Fibroblast of pulmonary artery (primary cell): ENCODE results near the gene PRDM16.

Experiments used
- DNase-seq: peaks from one replicate; pipeline ENCODE4 v3.0.0-alpha.2; 2010; ENCODE audit warnings: low read depth
- H3K4me3 ChIP-seq: replicated peaks from 2 replicates; pipeline ENCODE4 v1.5.1; 2011; ENCODE audit warnings: low read depth, mild to moderate bottlenecking, control low read depth, low read length, moderate library complexity
- TF ChIP-seq, protein P1 (sequence below): IDR thresholded peaks from 2 replicates; pipeline ENCODE4 v1.5.1; 2011; ENCODE audit warnings: mild to moderate bottlenecking, control low read depth, low read length, inconsistent platforms; ENCODE audit errors: missing control alignments

PRDM16 gene

DNA sequence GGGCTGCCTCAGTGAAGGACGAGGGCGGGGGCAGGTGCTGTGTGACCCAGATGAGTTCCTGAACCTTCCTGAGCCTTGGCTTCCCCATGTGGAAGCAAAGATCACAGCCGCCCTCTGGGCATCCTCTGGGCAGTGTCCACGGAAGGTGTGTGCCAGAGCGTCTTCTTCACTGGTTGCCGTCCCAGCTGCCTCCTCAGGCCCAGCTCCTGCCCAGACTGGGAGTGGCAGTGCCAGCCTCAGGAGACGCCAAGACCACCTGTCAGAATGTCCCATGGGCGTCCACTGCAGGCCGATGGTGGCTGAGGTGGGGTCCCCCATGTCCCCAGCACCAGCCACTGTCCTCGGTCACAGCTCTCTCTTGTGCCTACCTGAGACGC is 395.6 kb downstream of the PRDM16 start:
- H3K4me3 ChIP-seq, result no peak overlapping the region
- TF ChIP-seq, protein P1, sequence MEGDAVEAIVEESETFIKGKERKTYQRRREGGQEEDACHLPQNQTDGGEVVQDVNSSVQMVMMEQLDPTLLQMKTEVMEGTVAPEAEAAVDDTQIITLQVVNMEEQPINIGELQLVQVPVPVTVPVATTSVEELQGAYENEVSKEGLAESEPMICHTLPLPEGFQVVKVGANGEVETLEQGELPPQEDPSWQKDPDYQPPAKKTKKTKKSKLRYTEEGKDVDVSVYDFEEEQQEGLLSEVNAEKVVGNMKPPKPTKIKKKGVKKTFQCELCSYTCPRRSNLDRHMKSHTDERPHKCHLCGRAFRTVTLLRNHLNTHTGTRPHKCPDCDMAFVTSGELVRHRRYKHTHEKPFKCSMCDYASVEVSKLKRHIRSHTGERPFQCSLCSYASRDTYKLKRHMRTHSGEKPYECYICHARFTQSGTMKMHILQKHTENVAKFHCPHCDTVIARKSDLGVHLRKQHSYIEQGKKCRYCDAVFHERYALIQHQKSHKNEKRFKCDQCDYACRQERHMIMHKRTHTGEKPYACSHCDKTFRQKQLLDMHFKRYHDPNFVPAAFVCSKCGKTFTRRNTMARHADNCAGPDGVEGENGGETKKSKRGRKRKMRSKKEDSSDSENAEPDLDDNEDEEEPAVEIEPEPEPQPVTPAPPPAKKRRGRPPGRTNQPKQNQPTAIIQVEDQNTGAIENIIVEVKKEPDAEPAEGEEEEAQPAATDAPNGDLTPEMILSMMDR, result no peak
- no peak for DNase-seq

DNA sequence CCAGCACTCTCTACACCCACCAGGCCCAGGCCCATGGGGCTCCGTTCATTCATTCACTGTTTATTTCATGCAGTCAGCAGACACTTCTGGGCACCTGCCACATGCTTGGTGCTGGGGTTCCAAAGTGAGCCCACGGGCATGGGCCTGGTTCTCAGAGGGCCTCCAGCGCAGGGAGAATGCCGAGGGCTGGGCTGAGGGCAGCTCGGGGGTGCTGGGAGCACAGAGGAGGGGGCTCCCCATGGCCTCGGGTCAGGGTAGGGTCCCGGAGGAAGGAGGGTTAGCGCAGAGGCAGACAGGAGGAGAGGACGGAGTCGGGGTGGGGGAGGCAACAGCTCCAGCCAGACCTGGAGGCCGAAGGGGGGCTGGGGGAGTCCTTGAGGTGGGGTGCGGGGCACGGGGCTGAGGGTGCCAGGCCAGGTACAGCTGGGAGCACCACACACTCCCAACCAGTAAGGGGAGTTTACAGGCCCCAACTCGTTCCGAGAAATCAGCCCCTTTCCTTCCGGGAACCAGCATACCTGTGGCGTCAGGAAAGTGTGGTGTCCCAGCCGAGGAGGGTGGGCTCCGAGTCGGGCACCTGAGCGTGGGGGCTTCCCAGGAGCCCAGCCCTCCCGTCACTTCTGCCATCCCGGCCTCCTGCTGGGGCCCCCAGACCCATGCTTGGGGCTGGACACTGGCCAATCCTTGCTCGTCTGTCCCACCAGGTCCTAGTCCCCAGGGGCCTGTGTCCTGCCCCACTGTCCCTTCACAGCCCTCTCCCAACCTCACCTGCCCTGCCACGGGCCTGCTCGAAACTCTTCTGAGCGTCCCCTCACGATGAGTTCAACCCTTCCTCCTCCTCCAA is 396.3 kb downstream of the PRDM16 start:
- TF ChIP-seq, protein P1, result no peak
- no peak for DNase-seq
- H3K4me3 ChIP-seq, result no peak overlapping the region

- TF ChIP-seq, protein P1, result no peak
- H3K4me3 ChIP-seq, result no peak overlapping the region
- no peak for DNase-seq
Observed at GRCh38 chr1:3465935-3466321, 396.9 kb downstream of the PRDM16 start.

GRCh38 chr1:3466366-3467075 is 397.5 kb downstream of the PRDM16 start:
- TF ChIP-seq, protein P1, result no peak
- no peak overlapping the region for H3K4me3 ChIP-seq
- DNase-seq, result no peak

DNA sequence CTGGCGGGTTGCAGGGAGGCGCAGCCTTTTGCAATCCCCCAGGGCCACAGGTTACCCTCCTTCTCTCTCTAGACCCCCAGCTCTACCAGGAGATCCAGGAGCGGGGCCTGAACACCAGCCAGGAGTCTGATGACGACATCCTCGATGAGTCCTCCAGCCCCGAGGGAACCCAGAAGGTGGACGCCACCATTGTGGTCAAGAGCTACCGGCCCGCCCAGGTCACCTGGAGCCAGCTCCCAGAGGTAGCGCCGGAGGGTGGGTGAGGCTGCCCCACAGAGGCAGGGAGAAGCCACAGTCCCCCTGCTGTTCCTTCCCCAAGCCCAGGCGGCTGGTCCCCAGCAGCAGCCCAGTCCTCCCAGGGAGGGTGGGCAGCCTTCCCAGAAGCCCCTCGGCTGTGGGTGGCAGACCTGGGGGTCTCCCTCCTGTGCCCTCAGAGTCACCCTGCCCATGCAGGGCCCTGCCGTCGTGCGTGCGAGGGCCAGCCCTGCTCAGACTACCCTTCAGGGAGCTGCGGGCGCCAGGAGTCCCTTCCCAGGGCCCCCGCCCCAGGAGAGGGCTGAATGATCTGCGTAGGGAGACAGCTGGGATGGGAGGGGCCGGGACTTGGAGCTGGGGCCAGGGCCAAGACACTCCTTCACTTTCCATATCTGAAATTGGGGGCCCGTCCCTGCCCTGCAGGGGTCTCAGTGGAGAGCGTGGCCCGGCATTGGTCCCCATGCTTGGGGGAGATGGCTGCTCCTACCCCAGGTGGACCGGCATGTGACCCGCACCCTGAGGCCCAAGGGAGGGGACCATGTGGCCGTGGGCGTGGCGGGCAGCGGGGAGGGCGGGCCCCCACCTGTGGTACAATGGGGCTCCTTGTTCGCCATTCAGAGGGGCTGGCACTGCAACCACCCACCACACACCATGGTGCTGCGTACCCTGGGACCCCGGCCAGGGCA is 398.4 kb downstream of the PRDM16 start:
- H3K4me3 ChIP-seq, result no peak overlapping the region
- TF ChIP-seq, protein P1, result no peak
- DNase-seq, result no peak

- no peak for DNase-seq
- H3K4me3 ChIP-seq, result no peak overlapping the region
- TF ChIP-seq, protein P1, result no peak
Observed at GRCh38 chr1:3468236-3469103, 399.5 kb downstream of the PRDM16 start.
